ENCODE measurements around the gene CDK6. TPM values are rescaled to one million over a fixed set of nuclear protein-coding genes. Genes with fewer than 3 reads are reported as not detected.

Gene CDK6
- total RNA-seq, 1 donor: 45.6 TPM

DNA sequence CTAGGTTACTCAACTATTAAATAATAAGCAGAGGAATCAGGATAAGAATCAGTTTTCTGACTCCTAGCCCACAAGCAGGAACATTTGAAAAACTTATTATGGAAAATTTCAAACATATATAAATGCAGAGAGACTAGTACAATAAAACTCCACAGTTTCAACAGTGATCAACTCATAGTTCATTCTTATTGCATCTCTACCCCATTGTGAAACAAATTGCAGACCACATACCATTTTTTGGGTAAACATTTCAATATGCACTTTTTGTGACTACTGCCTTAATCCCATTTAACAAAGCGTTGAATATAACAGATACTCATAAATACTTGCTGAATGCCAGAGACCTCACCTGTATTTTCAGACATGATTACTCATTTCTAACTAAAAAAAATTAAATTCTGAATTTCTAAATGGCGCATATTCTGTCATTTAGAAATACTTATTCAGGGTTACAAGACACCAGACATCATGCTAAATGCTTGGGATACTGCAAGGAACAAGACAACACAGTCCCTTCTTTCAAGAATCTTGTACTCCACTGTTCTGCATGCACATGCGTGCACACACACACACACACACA, 11.4 kb downstream of the CDK6 start:
- Histone ChIP-seq H2AFZ (ENCODE audit: low read length) (no peak overlapping the region), H3K4me3 (ENCODE audit: insufficient read depth, low read length) (no peak overlapping the region), H4K20me1 (ENCODE audit: insufficient read depth, low read length) (peaks cover 3% of the 10 kb centered on the region), H3K4me1 (ENCODE audit: insufficient read depth, low read length) (peaks cover 19% of the 10 kb centered on the region), H3K36me3 (ENCODE audit: insufficient read depth, low read length) (no peaks in the 10 kb centered on the region), H3K27me3 (ENCODE audit: insufficient read depth, low read length) (no peaks in the 10 kb centered on the region), H3K9me3 (ENCODE audit: low read depth, low read length) (no peaks in the 10 kb centered on the region), H3K4me2 (ENCODE audit: insufficient read depth, low read length) (no peak overlapping the region), H3K79me2 (ENCODE audit: insufficient read depth, low read length) (peaks cover 98% of the 10 kb centered on the region), H3K27ac (ENCODE audit: low read depth, low read length) (no peak overlapping the region)
- no peak for DNase-seq (ENCODE audit: insufficient read length, low spot score, missing footprints)
- TF ChIP-seq, protein P1, sequence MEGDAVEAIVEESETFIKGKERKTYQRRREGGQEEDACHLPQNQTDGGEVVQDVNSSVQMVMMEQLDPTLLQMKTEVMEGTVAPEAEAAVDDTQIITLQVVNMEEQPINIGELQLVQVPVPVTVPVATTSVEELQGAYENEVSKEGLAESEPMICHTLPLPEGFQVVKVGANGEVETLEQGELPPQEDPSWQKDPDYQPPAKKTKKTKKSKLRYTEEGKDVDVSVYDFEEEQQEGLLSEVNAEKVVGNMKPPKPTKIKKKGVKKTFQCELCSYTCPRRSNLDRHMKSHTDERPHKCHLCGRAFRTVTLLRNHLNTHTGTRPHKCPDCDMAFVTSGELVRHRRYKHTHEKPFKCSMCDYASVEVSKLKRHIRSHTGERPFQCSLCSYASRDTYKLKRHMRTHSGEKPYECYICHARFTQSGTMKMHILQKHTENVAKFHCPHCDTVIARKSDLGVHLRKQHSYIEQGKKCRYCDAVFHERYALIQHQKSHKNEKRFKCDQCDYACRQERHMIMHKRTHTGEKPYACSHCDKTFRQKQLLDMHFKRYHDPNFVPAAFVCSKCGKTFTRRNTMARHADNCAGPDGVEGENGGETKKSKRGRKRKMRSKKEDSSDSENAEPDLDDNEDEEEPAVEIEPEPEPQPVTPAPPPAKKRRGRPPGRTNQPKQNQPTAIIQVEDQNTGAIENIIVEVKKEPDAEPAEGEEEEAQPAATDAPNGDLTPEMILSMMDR (IDR thresholded peaks at IDR 0.05; ENCODE audit: extremely low read depth, low read depth, low read length): no peak

DNA sequence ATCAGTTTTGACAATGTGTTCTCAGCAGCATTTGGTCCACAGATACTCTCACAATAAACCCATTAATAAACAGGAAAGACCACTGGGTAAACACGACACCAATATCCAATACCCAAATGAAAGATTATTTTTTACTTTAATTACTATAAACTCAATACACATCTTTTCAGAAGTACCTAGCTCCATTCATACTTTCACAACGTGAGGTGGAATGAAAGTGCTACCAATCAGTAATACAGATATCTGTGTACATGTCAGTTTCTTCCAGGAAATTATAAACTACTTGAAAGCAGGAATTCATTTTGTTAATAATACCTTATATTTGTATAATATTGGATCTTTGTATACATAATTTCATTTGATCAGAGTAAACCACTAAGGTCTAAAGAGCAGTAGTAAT, 11.9 kb downstream of the CDK6 start:
- DNase-seq (ENCODE audit: insufficient read length, low spot score, missing footprints): no peak
- H3K4me1 ChIP-seq (ENCODE audit: insufficient read depth, low read length): peaks cover 14% of the 10 kb centered on the region
- H3K79me2 ChIP-seq (ENCODE audit: insufficient read depth, low read length): peaks cover 98% of the 10 kb centered on the region
- H3K27me3 ChIP-seq (ENCODE audit: insufficient read depth, low read length): no peaks in the 10 kb centered on the region
- no peak overlapping the region for H3K4me3 ChIP-seq (ENCODE audit: insufficient read depth, low read length)
- peaks cover 3% of the 10 kb centered on the region for H4K20me1 ChIP-seq (ENCODE audit: insufficient read depth, low read length)
- TF ChIP-seq, protein P1 (IDR thresholded peaks at IDR 0.05; ENCODE audit: extremely low read depth, low read depth, low read length): no peak
- H3K27ac ChIP-seq (ENCODE audit: low read depth, low read length): no peak overlapping the region
- H2AFZ ChIP-seq (ENCODE audit: low read length): no peak overlapping the region
- H3K36me3 ChIP-seq (ENCODE audit: insufficient read depth, low read length): no peaks in the 10 kb centered on the region
- no peaks in the 10 kb centered on the region for H3K9me3 ChIP-seq (ENCODE audit: low read depth, low read length)
- H3K4me2 ChIP-seq (ENCODE audit: insufficient read depth, low read length): no peak overlapping the region

DNA sequence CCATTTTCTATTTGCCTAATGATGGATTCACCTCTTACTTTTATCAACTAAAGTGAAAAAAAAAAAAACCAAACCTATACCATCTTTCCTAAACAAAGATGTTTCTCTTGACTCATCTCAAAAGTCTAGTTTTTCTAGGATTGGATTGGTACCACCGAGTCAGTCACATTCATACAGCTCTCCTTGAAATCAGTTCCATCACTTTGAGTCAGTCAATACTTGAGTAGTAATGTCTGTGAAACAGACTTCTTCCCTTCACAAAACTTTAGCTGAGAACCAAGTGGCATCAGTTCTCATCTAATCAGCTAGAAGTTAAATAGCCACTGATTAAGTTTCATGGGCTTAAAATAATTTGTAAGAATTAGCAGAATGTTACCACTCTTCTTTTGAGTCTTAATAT, 13.3 kb downstream of the CDK6 start:
- H3K4me2 ChIP-seq (ENCODE audit: insufficient read depth, low read length): no peak overlapping the region
- H2AFZ ChIP-seq (ENCODE audit: low read length): no peak overlapping the region
- peaks cover 10% of the 10 kb centered on the region for H3K4me1 ChIP-seq (ENCODE audit: insufficient read depth, low read length)
- no peak for DNase-seq (ENCODE audit: insufficient read length, low spot score, missing footprints)
- H3K27me3 ChIP-seq (ENCODE audit: insufficient read depth, low read length): no peaks in the 10 kb centered on the region
- TF ChIP-seq, protein P1 (IDR thresholded peaks at IDR 0.05; ENCODE audit: extremely low read depth, low read depth, low read length): no peak
- peaks cover 98% of the 10 kb centered on the region for H3K79me2 ChIP-seq (ENCODE audit: insufficient read depth, low read length)
- no peak overlapping the region for H3K4me3 ChIP-seq (ENCODE audit: insufficient read depth, low read length)
- H3K27ac ChIP-seq (ENCODE audit: low read depth, low read length): no peak overlapping the region
- H3K36me3 ChIP-seq (ENCODE audit: insufficient read depth, low read length): no peaks in the 10 kb centered on the region
- H4K20me1 ChIP-seq (ENCODE audit: insufficient read depth, low read length): peaks cover 3% of the 10 kb centered on the region
- no peaks in the 10 kb centered on the region for H3K9me3 ChIP-seq (ENCODE audit: low read depth, low read length)

DNA sequence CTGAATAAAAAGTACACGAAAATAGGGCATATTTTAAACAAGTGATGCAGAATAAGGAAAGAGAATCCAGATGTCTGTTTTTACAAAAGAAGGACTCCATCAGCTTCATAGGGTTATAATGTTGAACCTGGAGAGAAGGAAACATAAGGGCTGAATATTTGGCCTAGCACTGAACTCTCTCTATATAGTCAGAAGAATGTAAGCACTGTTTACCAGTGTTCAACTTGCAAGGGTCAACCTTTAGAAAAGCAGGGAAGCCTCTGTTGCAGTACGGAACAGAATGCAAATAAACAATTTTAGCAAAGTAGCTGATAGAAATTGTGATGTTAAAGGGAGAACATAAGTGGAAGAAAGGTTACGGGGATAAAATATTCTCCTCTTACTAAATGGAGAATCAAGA, 16.2 kb downstream of the CDK6 start:
- Histone ChIP-seq H2AFZ (ENCODE audit: low read length) (no peak overlapping the region), H3K4me3 (ENCODE audit: insufficient read depth, low read length) (no peak overlapping the region), H3K27ac (ENCODE audit: low read depth, low read length) (no peak overlapping the region), H3K9me3 (ENCODE audit: low read depth, low read length) (no peaks in the 10 kb centered on the region), H3K4me1 (ENCODE audit: insufficient read depth, low read length) (peaks cover 9% of the 10 kb centered on the region), H3K79me2 (ENCODE audit: insufficient read depth, low read length) (peaks cover 99% of the 10 kb centered on the region), H4K20me1 (ENCODE audit: insufficient read depth, low read length) (peaks cover 3% of the 10 kb centered on the region), H3K36me3 (ENCODE audit: insufficient read depth, low read length) (no peaks in the 10 kb centered on the region), H3K4me2 (ENCODE audit: insufficient read depth, low read length) (no peak overlapping the region), H3K27me3 (ENCODE audit: insufficient read depth, low read length) (no peaks in the 10 kb centered on the region)
- DNase-seq (ENCODE audit: insufficient read length, low spot score, missing footprints): no peak
- TF ChIP-seq, protein P1 (IDR thresholded peaks at IDR 0.05; ENCODE audit: extremely low read depth, low read depth, low read length): no peak
